Stimulated activated CD4-positive, alpha-beta T cell treated with anti-CD3 and anti-CD28 coated beads, Interleukin-15, amount 100 ng/mL, for 48 hours (primary cell): ENCODE measurements around the gene ZBTB42.

Experiments used
- DNase-seq, 2 donors: peaks; one replicate each; pipeline ENCODE4 v3.0.0-alpha.2; 2020; ENCODE audit warnings: low read depth in 2 of 2

The ZBTB42 gene

DNA sequence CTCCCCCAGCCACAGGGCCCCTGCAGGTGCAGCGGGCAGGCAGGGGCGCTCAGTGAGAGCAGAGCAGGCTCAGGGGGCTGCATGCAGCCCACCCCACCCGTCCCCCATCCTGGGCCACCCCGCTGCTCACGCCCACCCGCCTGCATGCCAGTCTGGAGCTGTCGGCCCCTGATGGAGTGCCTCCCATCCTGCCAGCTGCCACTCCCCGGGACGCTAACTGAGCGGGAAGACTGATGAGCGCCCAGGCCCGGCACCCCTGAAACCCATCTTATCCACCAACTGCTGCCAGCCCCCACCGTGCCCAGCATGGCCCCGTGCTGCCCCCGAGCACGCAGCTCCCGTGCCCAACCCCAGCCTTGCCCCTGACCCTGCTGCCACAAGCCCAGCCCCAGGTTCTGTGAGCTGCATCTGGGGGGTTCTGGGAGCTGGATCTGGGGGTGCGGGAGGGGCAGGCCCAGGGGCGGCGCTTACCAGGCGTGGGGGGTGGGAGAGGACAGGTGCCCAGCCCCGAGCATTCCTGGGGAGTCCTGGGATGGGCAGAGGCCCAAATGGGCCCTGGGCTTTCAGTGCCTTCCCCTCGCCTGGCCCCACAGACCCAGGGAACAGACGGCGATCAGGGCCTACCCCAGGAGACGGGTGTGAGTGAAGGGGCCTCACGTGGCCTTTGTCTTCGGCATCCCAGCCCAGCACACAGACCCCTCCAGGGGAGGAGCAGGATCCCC, 18.7 kb upstream of the ZBTB42 start:
- DNase-seq = no peak

DNA sequence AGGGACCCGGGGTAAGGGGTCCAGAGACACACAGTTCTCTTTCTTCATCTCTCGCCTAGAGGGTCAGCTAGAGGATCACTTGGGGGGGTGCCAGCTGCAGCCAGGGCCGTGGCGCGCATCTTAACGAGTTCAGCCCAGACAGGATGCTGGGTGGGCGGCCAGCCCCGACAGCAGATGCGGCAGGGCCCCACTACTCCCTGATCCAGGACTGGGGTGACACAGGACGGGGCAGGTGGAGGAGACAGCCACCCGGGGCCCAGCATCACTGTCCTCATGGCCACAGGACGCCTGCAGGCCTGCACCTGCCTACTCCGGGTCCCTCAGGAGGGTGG, 18.1 kb upstream of the ZBTB42 start:
- DNase-seq = no peak

DNA sequence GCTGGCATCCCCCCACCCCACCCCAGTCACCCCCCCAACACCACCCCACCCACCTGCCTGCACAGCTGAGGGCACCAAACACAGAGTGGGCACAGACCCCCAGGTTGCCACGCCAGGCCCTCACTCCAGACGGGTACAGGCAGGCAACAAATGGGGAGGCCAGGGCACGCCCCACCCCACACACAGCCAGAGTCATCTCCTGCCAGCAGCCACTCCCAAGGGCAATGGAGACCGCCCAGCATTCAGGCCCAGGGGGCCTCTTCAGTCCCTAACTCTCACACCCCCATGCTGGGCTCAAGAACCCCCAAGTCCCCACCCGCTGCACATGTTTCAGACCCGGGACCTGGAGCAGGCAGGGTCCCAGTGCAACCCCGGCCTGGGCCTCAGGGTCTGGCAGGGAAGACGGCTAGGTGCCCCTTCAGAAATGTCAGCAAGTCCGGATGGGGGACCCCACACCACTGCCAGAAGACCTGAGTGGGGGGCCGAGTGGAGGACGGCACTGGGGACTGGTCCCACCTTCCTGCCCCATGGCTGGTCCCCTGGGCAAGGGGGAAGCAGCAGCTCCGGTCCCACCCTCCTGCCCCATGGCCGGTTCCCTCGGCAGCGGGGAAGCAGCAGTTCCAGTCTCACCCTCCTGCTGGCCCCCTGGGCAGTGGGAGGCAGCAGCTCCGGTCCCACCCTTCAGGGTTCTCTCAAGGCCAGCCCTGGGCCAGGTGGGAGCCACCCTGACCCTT, 17.2 kb upstream of the ZBTB42 start:
- no peak for DNase-seq

DNA sequence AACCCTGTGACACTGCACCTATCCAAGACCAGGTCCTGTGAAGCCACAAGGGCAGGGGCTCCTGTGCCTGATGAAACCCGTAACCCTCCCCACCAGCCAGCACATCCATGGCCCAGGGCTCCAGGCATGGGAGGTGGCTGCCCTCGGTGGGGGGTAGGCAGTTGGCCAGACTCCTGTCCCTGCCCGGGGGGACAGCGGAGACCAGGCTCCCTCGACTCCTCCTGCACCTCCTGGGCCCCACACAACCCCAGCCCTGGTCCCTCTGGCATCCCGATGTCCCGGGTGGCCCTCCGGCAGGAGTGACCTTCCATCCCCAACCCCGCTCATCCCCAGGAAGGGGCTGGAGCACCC, 16.7 kb upstream of the ZBTB42 start:
- no peak for DNase-seq

DNA sequence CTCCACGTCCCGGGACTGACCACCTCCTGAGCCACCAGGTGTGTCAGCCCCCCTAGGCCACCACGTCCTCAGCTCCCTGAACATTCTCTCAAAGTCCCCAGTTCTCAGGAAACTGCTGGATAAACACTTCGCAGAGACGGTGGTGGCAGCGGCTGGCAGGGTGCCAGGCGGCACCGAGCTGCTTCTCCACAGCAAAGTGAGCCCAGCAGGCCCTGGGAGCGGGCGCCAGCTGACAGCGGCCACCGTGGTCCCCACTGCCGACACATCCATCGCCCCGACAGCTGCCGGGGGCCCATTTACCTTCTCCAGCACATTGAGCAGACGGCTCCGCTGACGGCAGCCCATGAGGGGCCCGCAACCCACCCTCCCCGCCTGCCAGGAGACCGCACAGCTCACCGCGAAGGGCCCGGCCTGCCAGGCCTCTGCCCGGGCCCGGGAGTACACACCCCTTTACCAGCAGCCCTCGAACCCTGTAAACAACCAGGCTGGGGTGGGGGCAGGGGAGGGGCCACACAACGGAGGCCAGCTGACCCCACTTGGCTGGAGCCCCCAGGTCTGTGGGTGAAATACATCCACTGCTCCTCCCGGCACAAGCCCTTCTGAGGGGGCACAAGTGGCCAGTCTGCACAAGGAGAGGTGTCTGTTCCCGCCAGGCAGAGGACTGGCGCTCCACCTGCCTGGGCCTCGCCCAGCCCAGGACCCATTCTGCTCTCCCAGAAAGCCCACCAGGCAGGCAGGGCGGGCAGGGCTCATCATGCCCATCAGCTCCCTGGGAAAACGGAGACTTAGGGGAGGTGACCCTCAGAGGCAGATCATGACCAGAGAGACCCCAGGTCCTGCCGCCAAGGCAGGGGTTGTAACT, 15.8 kb upstream of the ZBTB42 start:
- DNase-seq = no peak

DNA sequence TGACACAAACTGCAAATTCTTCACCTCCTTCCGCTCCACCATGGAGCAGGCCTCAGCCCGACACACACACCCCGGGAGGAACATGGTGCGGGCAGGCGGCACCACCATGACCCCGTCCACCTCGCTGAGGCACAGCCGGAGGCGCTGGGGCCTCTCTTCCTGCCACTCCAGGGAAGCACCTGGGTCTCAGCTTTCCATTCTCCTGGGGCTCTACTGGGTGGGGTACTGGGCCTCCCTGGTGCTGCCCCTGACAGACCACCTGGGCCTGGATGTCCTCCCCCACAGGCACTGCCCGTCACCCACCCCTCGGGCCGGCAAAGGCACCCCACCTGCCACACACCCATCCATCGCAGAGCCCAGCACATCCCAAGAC, 15.2 kb upstream of the ZBTB42 start:
- no peak for DNase-seq

DNA sequence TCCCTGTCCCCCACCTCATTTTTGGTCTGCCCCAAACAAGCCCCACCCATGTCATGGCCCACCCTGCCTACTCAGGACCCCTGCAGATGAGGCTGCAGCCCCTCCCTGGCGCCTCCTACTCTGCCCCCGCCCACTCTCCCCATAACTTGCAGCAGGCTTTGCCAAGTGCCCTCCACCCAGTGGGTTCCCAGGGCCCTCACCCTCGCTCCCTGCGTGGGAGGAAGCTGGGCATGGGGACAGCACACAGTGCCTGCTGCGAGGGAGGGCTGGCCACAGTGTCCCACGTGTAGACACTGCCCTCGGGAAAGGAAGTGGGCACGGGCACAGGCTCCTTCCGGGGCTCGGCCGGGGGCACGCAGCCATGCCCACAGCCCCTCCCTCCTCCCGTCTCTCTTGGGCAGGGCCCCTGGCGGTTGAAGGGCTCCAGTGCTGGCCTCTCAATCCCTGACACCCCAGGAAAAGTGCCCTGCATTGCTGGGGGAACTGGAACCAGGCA, 14.8 kb upstream of the ZBTB42 start:
- DNase-seq = no peak

DNA sequence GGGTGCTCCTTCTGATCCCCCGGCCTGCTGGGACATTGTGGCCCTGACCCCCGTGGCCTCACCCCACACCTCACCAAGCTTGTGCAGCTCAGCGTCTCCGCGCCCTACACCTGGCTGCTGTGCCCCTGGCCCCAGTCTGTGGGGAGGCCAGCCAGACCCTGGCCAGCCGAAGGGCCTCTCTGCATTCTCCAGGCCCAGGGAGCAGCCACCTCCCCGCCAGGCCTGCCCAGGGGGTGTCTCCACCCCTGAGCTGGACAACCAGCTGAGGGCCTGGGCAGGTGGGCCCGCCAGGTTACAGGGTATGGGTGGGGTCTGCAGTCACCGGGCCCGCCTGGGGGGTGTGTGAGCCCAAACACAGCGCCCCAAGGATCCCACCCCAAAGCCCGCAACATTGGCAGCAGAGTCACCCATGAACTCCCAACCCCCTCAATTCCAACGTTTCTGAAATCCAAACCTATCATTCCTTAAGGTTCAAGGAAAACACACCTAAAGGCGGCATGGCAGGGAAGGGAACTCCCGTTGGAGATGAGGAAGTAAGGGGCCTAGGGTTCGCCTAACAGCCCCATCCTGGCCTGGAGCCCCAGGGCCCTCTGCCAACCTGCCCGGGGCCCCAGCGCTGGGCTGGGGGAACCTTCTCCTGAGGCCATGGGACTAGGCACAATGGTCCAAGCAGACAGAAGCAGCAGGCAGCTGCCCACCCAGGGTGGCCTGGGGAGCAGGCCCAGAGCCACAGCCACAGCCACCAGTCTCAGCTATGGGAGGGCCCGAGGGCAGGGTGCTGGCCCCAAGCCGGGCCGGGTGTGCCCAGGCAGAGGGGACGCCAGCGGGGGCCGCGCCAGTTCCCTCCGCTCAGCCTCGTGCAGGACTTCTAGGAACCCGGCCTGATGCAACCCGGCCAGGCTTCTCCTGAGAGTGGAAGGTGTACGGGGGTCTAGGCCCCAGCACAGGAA, 13.9 kb upstream of the ZBTB42 start:
- DNase-seq = no peak

DNA sequence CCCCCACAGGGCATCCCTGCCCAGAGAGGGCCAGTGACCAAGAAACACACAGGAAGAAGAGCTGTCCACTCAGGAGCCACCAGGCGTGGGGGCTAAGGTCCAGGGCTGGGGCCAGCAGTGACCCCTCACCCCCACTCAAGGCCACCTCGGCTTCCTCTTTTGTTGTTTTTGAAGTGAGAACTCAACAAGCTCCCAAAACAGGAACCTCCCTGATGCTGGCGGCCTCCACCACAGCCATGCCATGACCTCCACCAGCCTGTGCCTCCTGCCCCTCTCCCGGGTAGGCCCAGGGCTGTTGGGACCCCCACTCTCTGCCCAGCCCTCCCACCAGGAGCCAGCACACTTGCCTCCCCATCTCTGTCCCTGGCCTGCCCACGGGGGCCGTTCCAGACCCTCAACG, 13.2 kb upstream of the ZBTB42 start:
- no peak for DNase-seq

DNA sequence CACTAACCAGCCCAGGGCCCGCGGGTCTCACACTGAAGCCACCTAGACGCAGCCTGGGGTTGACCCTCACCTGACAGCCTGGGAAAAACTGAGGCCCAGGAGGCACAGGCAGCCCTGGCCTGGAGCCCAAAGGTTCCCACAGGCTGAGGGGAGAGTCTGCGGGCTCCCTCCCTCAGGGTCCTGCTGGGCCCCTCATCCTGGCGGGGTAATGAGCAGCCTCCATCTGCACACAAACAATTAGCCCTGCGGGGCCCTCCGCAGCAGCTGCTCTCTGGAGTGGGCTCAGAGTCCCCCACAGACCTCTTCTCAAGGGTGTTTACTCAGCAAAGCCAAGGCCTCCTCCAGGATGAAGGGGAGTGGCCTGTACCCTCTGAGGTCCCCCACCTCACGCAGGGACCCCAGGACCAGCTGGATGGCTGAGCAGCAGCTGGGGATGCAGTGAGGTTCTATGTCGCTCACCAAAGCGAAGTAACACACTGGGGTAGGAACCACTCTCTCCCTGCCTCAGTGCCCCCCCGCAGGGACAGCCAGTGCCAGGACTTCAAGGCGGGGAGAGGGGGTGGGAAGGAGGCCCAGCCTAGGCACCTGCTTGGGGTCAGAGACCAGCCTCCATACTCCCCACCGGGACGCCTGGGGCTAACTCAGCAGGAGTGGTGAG, 12.6 kb upstream of the ZBTB42 start:
- no peak for DNase-seq

DNA sequence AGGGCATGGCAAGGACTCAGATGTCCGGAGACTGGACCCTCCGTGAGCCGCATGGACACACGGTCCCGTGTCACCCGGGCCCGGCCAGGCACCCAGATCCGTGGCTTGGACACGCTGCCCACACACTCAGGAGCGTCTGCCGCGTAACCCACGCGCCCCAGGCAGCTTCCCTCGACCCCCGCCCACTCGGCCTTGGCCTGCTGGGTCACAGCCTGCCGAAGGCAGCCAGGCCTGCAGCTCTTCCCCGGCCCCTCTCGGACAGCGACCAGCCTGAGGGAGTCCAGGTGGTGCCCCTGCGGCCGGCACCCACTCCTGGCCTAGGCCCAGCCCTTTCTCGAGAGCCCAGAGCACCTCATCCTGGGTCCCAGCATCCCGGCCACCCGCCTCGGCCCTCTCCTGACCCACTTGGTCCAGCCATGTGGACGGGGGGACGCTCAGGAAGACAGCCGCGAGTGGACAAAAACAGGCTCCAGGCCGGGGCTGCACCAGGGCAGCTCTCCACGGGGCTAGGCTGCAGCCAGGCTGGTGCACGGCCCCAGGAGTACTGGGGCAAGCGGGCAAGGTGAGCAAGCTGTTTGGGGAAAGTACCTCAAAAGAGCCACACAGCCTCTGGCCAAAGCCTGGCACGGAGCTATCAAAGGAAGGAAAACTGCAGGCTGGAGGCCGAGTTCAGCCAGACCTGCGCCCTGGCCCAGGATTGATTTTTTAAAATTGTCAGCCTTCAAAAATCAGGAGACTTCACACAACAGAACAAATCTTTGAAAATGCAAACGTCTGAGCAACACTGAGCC, 11.8 kb upstream of the ZBTB42 start:
- DNase-seq = no peak

DNA sequence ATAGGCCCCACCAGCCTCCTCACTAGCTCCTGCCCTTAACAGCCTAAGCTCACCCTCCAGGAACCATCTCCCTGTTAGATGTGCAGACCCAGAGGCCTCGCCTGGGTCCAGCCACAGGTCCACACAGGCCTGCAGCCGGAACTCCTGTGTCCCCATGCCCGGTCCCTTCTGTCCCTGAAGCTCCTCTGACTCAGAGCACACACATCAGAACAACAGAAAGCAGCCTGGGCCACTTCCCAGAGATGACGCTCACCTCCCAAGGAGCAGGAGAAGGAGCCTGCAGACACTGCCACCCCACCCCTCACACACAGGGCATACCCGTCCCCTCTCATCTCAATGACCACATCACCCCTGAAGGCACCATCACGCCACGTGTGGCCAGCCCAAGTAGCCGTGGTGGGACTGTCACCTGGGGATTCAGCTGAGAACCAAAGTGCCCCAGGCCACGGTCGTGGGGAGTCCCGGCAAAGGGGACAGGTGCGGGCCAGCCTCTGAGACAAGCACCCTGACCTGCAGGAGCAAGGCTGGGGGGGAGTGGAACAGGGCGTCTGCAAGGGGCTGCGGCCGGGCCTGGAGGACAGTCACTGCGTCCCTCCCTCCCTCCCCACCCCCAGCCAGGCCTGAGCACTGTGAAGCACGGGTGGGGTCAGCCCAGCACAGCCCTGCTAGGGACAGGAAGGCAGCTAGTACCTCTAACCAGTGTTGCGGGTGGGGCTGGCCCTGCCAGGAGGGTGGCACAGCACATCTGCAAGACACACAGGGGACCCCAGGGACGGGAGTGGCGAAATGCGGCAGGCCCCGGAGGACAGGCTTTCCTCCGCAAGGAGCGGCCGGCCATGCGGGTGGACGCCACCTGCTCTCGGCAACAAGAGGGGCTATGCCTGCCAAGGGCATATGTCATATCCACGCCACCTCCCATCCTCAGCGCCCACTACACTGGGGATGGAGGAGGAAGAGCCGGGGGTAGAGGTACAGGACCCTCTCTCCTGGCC, 10.9 kb upstream of the ZBTB42 start:
- no peak for DNase-seq

DNA sequence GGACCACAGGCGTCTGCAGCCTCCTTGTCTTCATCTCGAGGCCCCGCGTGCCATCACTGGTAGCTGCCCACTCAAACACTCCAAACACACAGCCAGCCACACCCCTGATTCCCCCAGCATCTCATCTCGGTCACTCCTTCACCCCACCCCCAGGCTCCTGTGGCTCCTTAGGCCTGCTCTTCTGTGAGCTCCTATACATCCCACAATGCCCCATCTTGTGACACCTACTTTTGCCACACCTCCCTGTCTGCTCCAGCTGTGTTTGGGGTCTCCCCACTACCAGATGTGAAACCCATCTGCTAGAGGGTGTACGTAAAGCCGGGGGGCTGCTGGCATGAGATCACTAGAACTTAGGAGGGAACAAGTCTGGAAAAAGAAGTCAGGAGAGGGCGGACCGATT, 9.5 kb upstream of the ZBTB42 start:
- DNase-seq = no peak

DNA sequence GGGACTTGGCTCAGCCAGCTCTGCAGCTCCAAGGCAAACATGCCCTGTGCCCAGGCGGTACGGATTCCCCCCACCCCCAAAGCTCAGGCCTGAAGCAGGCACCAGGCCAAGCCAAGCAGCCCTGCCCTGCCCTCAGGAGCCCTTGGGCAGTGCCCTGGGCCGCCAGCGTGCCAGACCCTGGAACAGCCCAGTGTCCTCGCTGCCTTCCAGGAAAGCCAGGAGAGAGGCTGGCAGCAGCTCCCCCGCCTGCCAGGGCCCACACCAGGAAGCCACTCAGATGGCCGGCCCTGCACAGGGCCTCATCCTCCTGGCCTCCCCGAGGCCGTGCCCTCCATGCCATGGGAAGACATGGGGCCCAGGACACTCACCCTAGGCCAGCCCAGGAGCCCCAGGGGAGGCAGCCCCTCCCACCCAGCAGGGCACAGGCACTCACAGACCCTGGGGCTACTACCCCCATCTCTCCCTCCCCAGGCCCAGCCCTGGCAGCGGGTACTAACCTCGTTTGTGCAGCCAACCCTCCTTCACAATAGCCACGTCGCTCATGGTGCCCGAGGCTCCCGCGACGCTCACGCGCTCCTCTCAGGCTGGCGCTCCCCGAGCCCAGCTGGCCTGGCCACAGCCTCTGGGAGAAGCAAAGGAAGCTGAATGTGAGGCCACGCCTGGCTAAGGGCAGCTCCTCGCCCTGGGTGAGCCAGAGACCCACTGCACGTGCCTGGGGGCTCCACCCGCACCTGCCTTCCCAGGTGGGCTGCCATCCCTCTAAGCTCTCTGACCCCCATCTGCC, 8.6 kb upstream of the ZBTB42 start:
- no peak for DNase-seq

DNA sequence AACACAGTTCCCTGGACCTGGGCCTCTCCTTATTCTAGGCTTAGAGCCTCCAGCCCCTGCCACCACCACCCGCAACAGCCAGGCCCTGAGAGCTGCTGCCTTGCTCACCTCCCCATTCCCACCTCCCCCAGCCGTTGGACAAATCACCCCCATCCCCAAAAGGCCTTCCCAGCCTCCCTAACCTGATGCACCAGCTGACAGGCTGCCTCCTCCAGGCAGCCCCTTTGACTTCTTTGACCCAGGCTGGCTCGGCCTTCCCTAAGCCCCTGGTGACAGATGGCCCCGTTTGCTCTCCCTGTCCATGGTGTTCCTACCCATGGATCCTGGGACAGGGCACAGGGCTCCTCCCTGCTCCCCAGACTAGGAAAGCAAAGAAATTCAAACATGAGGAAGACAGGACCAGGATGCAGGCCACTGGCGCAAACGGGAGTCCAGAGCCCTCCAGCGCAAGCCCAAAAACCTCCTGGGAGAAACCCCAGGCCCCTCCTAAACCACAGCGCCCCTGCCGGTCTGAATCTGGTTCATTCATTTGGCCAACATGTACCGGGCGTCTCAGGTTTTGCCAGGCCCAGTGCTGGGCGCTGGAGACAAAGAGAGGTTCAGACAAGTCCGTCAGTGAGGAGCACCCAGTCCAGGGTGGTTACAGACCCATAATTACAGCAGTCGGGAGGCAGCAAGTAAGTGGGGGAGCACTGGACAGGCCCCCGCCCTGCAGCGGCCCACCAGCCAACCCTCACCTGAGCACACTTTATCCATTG, 7.8 kb upstream of the ZBTB42 start:
- no peak for DNase-seq

DNA sequence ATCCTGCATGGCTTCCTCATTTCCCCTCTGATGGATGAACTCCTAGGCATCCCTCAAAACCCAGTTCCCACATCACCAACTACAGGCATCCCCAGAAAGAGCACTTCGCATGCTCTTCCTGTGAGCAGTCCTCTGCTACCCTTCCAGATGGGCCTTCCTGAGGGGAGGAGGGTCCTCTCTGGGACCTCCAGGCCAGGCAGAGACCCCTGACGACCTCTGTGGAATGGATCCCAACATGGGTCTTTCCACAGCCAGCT, 7.3 kb upstream of the ZBTB42 start:
- no peak for DNase-seq

DNA sequence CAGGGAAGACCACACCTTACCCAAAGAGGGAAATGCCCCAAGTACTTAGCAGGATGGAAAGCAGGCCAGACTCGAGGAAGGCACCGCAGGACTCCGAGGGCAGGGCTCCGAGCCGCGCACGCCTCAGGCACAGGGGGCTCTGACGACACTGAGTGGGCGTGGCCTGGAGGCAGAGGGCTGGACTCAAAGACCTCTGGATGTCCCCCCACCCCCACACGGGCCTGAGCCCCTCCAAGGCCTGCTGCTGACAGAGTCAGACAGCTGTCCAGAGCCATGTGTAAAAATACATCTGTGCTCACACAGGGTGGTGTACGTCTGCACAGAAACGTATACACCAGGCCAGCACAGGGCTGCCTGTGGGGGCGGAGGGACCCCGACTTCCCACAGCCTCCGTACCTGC, 6.8 kb upstream of the ZBTB42 start:
- peak in 1 of 2 donors; percentile 35 for DNase-seq

DNA sequence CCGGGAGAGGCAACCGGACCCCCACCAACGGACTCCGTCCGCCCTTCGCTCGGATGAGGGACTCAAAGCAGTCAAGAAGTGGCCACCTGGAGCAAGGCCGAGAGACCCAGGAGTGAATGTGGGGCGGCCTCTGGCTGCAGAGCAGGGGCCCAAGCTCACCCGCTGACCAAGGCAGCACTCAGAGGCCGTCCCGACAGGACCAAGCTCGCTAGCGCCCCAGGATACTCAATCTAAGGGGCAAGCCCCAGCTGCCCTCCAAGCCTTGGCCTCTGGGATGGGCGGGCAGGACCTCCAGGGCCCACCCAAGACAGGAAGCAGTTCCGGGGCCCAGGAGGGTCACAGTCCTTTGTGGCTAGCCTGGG, 6.3 kb upstream of the ZBTB42 start:
- DNase-seq = no peak
